GM21423 (cell line): ENCODE data around the gene GALK1.

Source experiments
- ATAC-seq: cut with Tn5 transposase; IDR thresholded peaks from one replicate; pipeline ENCODE4 v1.9.1; 2021; ENCODE audit warnings: mild to moderate bottlenecking, moderate library complexity; ENCODE audit not compliant: unreplicated experiment

The GALK1 gene

GRCh38 chr17:75729351-75729750, 35.6 kb downstream of the GALK1 start:
- no peak for ATAC-seq

DNA sequence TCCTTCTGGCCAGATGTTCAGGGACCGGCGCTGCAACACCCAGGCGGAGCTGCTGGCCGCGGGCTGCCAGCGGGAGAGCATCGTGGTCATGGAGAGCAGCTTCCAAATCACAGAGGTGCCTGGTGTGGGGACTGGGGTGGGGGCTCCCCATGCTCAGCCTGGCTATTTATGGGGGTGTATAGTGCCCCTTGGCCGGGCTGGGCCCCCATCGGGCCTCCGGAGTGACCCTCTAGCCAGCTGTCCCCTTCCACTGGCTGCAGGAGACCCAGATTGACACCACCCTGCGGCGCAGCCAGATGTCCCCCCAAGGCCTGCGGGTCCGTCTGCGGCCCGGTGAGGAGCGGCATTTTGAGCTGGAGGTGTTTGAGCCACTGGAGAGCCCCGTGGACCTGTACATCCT, 37.6 kb downstream of the GALK1 start:
- ATAC-seq = no peak

- no peak for ATAC-seq
These were observed 39.5 kb downstream of the GALK1 start for GRCh38 chr17:75725504-75725903.

DNA sequence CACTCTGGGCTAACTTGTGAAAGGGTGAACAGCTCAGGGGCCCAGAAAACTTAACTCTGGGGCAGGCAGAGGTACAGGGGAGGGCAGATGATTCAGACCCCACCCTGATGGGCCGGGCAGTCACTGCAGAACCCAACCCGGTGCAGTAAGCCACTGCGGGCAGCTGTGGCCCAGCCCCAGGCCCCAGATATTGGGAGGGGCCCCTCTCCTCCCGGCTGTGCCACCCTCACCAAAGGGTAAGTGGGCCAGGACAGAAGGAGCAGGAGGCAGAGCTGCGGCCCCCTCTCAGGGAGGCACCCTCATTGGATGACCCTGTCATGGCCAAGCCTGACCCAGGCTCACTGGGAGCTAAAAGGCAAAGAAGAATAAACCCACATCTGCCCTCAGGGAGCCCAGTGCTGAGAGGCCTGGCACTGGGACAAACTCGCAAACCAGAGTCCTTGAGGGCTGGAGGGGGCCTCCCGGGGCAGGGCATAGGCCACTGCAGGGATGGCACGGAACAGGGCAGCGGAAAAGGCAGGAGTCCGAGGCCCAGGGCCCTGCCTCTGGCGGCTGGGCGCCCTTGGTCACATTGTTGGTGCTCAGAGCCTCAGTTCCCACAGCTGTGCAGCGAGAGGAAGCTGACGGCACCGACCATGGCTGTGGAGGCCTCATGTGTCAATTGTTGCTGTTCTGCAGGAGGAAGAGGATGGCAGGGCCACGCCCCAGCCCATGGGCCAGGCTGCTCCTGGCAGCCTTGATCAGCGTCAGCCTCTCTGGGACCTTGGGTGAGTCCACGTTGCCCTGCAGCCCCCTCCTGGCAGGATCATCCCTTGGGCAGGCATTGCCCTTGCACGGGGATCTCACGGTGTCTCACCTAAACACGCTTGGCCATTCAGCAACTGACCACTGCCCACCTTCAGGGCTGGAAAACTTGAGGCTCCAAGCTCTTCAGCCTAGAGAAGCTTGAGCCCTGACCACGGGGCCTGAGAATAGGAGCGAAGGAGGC, 40.7 kb downstream of the GALK1 start:
- ATAC-seq = no peak

- ATAC-seq = no peak
These were observed 41.6 kb downstream of the GALK1 start for GRCh38 chr17:75723171-75723930.

DNA sequence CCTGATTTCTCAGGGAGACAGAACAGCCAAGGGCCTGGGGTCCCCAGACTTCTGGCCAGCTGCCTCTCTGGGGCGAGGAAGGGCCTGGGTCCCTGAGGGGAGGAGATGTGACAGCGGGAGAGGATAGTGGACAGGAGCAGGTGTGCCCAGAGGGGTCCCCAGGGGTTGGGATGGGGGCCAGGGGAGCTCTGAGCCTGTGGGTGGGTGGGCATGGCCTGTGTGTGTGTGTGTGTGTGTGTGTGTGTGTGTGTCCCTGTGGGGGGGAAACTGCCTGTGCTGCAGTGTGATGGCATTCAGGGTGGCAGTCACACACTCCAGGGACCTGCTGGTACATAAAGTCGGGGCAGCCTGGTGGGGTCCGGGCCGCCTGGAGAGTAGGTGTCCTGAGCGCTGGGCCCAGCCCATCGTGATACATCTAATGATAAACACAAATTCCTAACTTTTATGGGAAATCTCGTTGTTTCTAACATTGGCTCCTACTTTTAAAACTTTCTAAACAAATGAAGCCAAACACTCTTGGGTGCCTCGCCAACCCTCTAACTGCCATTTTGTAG, 42.4 kb downstream of the GALK1 start:
- no peak for ATAC-seq

DNA sequence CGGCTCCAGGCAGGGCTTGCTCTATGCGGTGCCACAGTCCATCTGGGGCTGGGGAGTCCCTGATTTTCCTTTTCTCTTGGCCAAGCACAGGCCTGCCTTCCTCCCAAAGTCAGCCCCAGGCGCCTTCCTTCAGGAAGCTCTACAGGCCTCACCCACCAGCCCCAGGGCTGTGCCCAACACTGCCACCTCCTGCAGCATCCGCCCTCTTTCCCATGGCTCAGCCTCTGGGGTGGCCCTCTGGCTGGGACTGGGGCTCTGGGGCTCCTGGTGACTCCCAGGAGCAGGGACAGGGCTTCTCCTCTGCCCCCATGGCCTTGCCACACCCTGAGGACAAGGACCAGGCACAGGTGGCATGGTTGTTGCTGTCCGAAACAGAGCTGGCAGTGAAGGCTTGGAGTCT, 42.9 kb downstream of the GALK1 start:
- ATAC-seq = no peak

DNA sequence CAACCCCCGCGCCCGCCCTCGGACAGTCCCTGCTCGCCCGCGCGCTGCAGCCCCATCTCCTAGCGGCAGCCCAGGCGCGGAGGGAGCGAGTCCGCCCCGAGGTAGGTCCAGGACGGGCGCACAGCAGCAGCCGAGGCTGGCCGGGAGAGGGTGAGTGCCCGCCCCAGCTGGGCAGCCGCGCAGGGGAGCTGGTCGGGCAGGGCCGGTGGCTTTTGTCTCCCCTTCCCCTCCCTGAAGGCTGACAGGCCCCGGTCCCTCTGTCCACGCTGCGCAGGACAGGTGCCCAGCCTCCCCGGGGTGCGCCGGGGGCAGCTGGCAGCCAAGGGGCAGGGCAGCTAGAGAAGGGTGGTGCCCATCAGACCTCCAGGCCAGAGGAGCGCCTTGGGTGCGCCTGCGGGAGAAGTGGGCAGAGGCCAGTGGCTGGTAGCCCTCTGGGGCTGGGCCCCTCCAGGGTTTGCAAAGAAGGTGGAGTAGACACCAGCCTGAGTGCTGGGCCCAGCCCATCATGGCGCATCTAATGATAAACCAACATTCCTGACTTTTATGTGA, 43.5 kb downstream of the GALK1 start:
- no peak for ATAC-seq

DNA sequence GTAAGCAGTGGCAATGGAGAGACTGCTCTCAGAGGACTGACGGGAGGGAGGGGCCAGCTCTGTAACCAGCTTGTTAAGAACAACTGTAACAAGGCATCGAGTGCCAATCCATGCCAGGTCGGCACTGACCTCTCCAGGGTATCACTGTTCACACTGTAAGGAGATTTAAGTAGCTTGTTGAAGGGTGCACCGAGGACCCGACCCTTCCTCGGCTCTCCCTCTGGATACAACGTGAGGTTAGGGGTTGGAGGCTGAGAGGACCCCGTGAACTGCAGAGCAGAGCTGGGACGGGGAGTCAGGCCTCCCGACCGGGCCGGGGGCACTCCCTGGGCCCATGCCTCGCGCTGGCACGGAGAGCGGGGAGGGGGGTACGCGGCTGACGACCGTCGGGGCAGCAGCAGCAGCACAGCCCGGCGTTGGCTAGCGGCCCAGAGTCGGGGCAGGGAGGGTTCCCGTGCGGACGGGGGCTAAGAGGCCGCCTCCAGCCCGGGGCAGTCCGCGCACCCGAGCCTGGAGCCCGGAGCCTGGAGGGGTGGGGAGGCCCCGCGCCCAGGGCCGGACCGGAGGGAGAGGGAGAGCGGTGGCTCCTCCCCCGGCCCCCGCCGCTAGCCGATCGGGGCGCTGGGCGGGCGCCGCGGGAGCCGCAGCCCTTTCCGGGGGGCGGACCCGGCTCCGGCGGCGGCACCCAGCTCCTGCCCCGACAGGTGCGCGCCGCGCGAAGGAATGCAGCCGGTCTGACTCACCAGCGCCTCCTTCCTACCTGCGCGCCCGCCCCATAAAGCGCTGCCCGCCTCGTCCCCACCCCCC, 44.1 kb downstream of the GALK1 start, which contains the start of gene ITGB4:
ITGB4 (plus strand) TSS at position 804 of the 807 bp plus-strand sequence. CDS start 3,245 bp downstream, outside the sequence.
- no peak for ATAC-seq

DNA sequence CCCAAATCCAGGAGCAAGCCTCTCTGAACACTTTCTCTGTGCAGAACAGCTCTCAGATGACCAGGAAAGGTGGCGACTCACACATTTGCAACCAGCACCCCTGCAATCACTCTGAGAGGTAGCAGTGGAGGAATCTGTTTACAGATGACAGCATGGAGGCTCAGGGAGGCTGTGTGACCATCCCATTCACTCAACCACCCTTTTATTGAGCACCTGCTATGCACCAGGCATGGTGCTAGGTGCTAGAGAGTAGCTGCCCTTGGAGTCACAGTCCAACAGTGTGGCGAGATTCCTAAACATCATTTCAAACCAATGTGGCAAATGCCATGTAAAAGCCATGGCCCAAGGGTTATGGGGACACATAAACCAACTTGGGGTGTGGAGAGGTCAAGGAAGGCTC, 45.3 kb downstream of the GALK1 start:
- no peak for ATAC-seq

GRCh38 chr17:75712446-75712845, 52.5 kb downstream of the GALK1 start:
- ATAC-seq = no peak
